NCI-H1436 treated with DMSO at 0.1 percent for 48 hours (cell line): Measurements from ENCODE around the gene RNF213.
"Not testable (repeated sequence)": the region's sequence is repeated elsewhere in the genome, so short reads cannot be mapped to it uniquely, and the experiment has no call there.

Source experiments
- DNase-seq: peaks from one replicate; lab custom pipeline; 2025; lab: John Stamatoyannopoulos, UW

RNF213 gene

GRCh38 chr17:80224683-80225082 is 36.0 kb upstream of the RNF213 start:
- no peak for DNase-seq

DNA sequence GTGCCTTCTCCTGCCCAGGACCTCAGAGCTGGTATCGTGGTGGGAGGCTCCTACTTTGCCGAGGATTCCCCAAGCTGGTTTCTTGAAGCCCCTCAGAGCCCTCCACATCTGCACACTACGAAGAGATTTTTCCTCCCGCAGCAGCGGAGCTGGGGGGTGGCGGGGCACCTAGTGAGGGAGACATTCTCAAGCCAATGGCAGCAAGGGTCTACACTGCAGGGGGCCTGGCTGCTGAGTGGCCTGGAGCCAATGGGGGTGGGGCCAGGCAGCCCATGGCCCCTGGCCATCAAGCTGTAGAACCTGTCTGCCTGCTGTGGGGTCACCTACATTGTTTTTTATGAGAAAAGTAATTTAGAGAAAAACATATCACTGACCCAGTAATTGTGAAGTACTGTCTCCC is 35.4 kb upstream of the RNF213 start:
- no peak for DNase-seq

- no peak for DNase-seq
These were observed 33.5 kb upstream of the RNF213 start for GRCh38 chr17:80227156-80227555.

DNA sequence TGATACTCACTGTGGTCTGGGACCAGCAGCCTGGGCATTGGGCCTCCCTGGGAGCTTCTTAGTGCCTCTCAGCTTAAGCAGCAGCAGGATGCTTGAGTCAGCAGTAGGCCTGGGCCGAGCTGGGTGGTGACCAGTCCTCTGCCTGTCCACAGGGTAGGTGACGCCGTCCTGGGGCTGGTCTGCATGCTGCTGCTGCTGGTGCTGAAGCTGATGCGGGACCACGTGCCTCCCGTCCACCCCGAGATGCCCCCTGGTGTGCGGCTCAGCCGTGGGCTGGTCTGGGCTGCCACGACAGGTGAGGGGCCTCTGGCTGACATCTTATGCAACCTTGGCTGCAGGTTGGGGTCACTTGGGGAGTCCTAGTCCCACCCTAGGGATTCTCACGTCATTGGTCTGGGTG is 33.0 kb upstream of the RNF213 start:
- DNase-seq = no peak

- DNase-seq = no peak
These were observed 32.2 kb upstream of the RNF213 start for GRCh38 chr17:80228477-80228876.

DNA sequence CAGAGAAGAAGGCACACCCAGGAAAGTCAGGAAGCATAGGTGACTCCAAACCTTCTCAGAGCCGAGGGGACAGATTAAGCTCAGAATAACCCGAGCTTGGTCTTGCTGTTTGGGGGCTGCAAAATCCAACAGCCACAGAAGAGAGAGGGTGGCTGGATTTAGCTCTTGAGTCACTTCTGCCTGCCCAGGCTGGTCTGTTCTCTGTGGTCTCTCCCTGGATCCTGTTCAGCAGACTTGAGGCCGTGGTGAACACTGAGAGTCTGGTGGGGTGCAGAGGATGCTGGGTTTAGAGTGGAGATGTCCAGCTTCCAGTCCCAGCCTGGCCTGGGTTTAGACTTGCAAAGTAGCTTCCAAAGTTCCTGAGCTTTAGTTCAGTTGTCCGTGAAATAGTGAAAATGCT is 31.6 kb upstream of the RNF213 start:
- DNase-seq = no peak

- DNase-seq = no peak
These were observed 28.2 kb upstream of the RNF213 start for GRCh38 chr17:80232438-80232837.

DNA sequence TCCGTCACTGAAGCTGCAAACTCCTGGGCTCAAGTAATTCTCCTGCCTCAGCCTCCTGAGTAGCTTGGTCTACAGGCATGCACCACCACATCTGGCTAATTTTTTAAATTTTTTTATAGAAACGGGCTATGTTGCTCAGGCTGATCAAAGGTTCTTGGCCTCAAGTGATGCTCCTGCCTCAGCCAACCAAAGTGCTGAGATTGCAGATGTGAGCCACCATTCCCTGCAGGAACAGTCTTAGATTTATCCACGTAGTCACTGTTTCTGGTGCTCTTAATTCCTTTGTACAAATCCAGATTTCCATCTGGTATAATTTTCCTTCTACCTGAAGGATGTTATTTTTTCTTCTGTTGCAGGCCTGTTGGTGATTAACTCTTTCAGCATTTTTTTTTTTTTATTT is 27.4 kb upstream of the RNF213 start:
- no peak for DNase-seq

GRCh38 chr17:80236911-80237310 is 23.7 kb upstream of the RNF213 start:
- no peak for DNase-seq

DNA sequence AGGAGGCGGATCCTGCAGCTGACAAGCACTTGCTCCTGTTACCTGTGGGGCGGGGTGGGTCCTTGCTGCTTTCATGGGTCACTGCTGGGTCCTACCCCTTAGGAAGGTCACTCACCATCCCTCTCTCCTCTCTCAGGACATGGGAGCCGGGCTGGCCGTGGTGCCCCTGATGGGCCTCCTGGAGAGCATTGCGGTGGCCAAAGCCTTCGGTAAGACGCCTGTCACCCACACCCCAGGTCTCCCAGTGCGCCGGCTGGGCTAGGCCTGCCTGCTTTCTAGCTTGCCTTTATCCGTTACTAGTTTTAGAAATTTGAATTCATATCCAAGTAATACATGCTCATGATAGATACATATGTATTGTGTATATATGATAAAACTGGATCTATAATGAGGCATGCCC is 23.3 kb upstream of the RNF213 start:
- DNase-seq = no peak

DNA sequence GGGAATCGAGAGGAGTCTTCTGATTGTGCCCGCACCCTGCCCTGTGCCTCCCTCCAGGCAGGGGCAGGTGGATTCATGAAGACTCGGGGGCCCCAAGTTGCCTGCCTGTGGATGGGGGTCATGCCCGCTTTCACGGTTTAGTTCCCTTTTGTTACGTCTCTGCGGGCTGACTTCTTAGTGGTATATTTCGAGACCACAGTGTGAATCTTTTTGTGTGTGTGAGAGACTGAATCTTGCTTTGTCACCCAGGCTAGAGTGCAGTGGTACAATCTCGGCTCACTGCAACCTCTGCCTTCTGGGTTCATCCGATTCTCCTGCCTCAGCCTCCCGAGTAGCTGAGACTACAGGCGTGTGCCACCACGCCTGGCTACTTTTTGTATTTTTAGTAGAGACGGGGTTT is 18.1 kb upstream of the RNF213 start:
- DNase-seq = no peak

DNA sequence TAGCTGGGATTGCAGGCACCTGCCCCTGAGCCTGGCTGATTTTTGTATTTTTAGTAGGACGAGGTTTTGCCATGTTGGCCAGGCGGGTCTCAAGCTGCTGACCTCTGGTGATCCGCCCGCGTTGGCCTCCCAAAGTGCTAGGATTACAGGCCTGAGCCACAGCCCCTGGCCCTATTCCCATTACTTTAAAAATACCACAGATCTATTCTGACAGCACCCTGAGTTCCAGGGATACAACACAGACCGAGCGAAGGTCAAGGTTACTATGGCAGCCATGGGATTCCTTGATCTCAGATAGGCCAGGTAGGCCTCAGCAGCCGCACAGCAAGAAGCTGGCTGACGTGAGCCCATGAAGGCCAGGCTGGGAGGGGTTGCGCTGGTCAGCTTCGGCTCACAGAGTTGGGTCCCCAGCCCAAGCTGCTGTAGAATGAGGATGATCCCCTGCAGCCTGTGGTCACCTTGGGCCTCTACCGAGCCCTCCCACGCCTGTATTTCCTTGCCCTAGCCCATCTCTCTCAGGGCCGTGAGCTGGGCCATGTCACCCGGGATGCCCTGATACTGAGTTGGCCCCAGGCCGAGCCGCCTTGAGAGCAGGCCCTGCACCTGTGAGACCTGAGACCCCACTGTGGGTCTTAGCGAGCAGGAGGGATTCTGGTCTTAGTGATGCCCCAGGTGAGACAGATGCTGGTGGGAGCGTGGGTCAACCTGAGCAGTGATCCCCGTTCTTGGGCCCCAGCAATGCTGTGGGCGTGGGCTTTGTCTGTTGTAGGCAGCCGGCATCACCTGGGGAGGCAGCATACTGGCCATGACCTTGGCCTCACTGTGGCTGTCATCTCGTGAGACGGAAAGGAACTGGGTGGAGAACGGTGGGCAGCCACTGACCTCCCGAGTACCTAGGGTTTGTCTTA is 16.9 kb upstream of the RNF213 start:
- DNase-seq = no peak

GRCh38 chr17:80244448-80244847 is 16.2 kb upstream of the RNF213 start:
- not testable (repeated sequence) for DNase-seq

DNA sequence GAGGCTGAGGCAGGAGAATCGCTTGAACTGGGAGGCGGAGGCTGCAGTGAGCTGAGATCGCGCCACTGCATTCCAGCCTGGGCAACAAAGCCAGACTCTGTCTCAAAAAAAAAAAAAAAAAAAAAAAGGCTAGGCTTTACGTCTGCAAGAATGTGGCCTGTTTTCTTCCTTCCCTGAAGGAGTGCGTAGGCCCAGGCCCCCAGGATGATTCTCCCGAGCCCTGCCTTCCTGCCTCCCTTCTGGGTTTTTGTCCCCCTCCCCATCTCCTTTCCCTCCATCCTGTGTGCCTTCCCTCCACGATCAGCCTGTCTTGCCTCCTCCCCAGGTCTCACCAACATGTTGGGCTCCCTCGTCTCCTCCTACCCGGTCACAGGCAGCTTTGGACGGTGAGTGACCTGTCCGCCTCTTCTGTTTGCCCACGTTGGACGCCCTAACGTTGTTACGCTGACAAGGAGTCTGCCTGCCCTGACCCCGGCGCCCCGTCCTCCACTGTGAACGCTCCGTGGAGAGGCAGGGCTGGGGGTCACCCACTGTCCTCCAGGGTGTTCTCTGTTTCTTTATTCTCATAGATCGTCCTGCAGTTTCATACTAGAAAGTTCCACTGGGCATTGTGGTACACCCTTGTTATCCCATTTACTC is 15.7 kb upstream of the RNF213 start:
- DNase-seq = no peak

DNA sequence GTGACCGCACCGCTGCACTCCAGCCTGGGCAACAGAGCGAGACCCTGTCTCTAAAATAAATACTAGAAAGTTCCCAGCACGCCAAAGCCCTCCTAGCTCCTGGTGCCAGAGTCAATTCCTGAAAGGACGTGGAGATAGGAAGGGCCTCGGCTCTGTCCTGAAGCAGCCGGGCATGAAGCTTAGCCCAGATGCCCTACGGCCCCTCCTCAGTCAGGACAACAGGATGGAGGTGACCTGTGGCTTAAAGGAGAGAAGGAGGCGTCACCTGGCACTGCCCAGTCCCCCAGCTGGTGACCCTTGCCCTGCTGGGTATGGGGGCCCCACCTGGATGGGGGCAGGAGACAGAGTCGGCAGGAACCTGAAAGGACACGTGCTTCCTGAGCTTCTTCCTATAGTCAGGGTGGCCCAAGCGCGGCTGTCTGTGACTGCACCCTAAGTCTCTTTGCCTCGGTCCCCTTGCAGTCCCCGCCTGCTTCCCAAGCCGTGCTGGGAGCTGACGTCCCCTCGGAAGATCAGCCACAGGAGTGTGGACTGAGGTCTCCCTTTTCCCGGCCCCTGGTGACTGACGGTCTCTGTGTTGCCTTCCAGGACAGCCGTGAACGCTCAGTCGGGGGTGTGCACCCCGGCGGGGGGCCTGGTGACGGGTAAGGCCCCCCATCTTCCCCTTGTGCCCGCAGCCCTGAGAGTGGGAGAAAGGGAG is 14.9 kb upstream of the RNF213 start:
- no peak for DNase-seq

DNA sequence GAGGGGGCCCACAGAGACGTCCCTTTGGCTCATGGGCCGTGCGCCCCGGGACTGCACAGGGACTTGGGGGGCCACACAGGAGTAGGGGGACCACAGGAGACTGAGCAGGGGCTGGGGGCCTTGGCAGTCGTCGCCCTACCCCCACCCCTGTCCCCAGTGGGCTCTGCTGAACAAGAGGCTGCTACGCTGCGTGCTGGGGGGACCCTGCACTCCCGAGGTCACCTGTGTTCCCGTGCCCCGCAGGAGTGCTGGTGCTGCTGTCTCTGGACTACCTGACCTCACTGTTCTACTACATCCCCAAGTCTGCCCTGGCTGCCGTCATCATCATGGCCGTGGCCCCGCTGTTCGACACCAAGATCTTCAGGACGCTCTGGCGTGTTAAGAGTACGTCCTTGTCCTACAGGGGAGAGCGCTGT is 14.4 kb upstream of the RNF213 start:
- no peak for DNase-seq

- no peak for DNase-seq
These were observed 13.9 kb upstream of the RNF213 start for GRCh38 chr17:80246726-80247125.

DNA sequence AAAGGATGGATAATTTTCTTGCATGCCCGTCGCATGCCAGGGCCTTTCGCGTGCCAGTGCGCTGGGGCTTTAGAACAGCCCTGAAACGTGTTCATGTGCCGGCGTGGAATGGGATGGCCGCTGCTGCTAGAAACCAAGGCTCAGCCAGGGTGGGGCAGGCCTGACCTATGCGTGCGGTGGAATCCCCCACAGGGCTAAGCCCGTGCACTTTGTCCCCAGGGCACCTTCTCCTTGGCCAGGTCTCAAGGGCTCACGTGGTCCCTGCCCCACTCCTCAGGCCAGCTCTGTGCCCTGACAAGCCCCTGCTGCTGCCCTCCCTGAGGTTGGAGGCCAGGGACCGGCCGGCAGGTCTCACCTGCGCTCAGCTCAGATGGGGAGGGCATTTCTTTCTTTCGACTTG is 13.1 kb upstream of the RNF213 start:
- DNase-seq = no peak

GRCh38 chr17:80248001-80248893 is 12.4 kb upstream of the RNF213 start:
- DNase-seq = no peak

DNA sequence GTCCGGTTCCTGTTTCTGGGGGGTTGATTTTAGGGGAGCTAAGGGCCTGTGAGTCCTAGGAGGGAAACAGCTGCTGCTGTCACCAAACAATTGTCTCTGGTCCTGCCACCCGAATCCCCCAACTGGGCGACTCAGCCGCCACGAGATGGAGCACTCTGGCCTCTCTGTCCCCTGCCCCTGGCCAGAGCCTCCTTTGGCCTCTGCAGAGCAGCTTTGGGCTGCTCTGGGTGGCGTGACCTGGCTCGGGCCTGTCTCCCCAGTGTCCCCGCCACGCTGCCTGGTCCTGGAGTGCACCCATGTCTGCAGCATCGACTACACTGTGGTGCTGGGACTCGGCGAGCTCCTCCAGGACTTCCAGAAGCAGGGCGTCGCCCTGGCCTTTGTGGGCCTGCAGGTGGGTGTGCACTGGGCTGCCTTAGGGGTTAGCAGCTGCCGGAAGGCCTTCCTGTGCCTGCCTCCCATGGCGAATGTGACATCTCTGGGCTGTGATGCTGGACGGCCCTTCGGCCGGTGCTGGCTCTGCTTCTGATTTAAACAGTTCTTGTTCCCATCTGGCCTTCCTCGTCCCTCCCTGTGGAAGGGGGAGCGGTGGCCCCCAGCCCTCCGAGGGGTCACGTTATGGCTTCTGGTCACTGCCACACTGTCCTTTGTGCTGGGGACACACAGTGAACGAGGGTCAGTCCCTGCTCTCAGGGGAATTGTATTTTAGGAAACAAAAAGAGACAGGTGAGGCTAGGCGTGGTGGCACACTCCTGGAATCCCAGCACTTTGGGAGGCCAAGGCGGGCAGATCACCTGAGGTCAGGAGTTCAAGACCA is 11.6 kb upstream of the RNF213 start:
- DNase-seq = no peak

DNA sequence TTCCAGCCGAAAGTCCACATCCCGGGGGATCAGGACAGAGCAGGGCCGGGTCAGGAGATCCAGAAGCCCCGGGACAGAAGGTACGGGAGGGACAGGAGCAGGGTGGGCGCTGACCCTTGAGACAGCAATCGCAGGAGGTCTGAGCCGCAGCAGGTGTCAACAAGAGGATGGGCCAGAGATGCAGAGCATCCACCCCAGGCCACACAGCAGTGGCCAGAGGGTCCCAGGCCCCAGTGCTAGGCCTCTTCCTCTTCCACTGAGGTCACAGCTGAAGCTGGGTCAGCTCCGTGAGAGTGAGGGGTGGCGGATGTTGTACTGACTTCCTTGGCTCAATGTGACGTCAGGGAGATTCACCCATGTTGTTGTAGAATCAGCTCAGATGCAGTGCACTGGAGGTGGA is 8.7 kb upstream of the RNF213 start:
- DNase-seq = no peak
